ENCODE data around the gene TUT4. TPM values are rescaled to one million over a fixed set of nuclear protein-coding genes. Genes with fewer than 3 reads are reported as not detected.

TUT4 gene
- total and polyA plus RNA-seq, 2 donors (not counting 3 experiments of a cell fraction or from before 2014, with no cell fraction given), result 24.7 to 41.2 TPM

DNA sequence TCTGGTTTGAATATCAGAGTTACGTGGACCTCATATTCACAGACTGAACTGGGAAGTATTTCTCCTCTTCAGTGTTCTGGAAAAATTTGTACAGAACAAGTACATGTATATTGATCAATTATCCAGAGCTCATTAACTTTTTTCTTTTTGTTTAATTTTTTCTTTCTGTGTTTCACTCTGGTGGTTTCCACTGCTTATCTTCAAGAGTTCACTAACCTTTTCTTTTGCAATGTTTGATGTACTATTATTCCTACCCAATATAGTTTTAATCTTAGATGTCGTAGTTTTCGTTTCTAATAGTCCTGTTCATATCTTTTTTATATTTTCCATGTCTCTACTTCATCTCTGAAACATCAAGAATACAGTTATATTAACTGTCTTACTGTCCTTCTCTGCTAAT lies 46.5 kb downstream of the TUT4 start:
- no peak overlapping the region for H3K27ac ChIP-seq (ENCODE audit: insufficient read depth, low read depth, low read length)
- no peaks in the 10 kb centered on the region for H3K36me3 ChIP-seq (ENCODE audit: control insufficient read depth in 2 of 2, extremely low read depth in 1 of 2, insufficient read depth in 2 of 2, low read length in 2 of 2)
- CTCF ChIA-PET, result no interaction called here
- FAIRE-seq, result no peak
- no peak overlapping the region for H3K9ac ChIP-seq (replicated peaks; ENCODE audit: extremely low read depth, insufficient read depth, low read length)
- H2AFZ ChIP-seq (ENCODE audit: low read depth, low read length), result no peak overlapping the region
- no peaks in the 10 kb centered on the region for H4K20me1 ChIP-seq (replicated peaks; ENCODE audit: control insufficient read depth, extremely low read depth, insufficient read depth, low read length)
- H3K4me2 ChIP-seq (ENCODE audit: insufficient read depth, low read length), result no peak overlapping the region
- DNase-seq (ENCODE audit: low read depth, low spot score), result no peak
- POLR2A ChIA-PET, result interaction anchor here (0.6 kb wide), 1 partner anchor 143 kb away, joined by 3 read pairs; no protein-coding TSS in a partner anchor
- H3K4me3 ChIP-seq (replicated peaks in 1 of 3; ENCODE audit: insufficient read depth in 1 of 3, low read depth in 1 of 3, low read length in 3 of 3), result no peak overlapping the region
- intact Hi-C loops (cut with micrococcal nuclease), result no loop called here
- no TSS peak for BruUV-seq (replicated peaks)
- no peaks in the 10 kb centered on the region for H3K9me3 ChIP-seq (replicated peaks; ENCODE audit: control insufficient read depth, insufficient read depth, low read length)
- H3K9me1 ChIP-seq (replicated peaks; ENCODE audit: control insufficient read depth, extremely low read depth, insufficient read depth, low read length), result no peaks in the 10 kb centered on the region
- H3K79me2 ChIP-seq (ENCODE audit: control insufficient read depth, insufficient read depth, low read length), result no peaks in the 10 kb centered on the region
- TF ChIP-seq JUN (IDR thresholded peaks at IDR 0.05; ENCODE audit: borderline replicate concordance, insufficient read depth, insufficient read length, low read depth), result no peak
- no peak for TF ChIP-seq FOS (IDR thresholded peaks at IDR 0.05; ENCODE audit: borderline replicate concordance, insufficient read depth, low read length)
- TF ChIP-seq, protein P1, sequence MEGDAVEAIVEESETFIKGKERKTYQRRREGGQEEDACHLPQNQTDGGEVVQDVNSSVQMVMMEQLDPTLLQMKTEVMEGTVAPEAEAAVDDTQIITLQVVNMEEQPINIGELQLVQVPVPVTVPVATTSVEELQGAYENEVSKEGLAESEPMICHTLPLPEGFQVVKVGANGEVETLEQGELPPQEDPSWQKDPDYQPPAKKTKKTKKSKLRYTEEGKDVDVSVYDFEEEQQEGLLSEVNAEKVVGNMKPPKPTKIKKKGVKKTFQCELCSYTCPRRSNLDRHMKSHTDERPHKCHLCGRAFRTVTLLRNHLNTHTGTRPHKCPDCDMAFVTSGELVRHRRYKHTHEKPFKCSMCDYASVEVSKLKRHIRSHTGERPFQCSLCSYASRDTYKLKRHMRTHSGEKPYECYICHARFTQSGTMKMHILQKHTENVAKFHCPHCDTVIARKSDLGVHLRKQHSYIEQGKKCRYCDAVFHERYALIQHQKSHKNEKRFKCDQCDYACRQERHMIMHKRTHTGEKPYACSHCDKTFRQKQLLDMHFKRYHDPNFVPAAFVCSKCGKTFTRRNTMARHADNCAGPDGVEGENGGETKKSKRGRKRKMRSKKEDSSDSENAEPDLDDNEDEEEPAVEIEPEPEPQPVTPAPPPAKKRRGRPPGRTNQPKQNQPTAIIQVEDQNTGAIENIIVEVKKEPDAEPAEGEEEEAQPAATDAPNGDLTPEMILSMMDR (IDR thresholded peaks at IDR 0.05; ENCODE audit: extremely low read depth in 1 of 2, insufficient read depth in 1 of 2, low read depth in 1 of 2, low read length in 2 of 2), result no peak
- TF ChIP-seq, protein P2, sequence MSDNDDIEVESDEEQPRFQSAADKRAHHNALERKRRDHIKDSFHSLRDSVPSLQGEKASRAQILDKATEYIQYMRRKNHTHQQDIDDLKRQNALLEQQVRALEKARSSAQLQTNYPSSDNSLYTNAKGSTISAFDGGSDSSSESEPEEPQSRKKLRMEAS (IDR thresholded peaks at IDR 0.05; ENCODE audit: insufficient read depth, insufficient read length), result no peak
- no peak for TF ChIP-seq EZH2 (IDR thresholded peaks at IDR 0.05; ENCODE audit: borderline replicate concordance, low read depth, low read length, severe bottlenecking)
- no peak for TF ChIP-seq GATA2 (IDR thresholded peaks at IDR 0.05; ENCODE audit: insufficient read depth, insufficient read length, low read depth, low read length)
- no peak for TF ChIP-seq POLR2A (IDR thresholded peaks at IDR 0.05; ENCODE audit: low read depth, low read length)
- no peak for TF ChIP-seq POLR2AphosphoS5 (IDR thresholded peaks at IDR 0.05; ENCODE audit: insufficient read depth, low read depth, low read length)
- no peak for TF ChIP-seq MYC (IDR thresholded peaks at IDR 0.05; ENCODE audit: low read depth, low read length)
- dilution Hi-C loops (cut with MboI; ENCODE audit: extremely low pct_ligation_motif_present, low sequenced_read_pairs), result no loop called here
- no peaks in the 10 kb centered on the region for H3K4me1 ChIP-seq (ENCODE audit: control insufficient read depth, extremely low read depth, insufficient read depth, low read length)
- H3K27me3 ChIP-seq (ENCODE audit: control insufficient read depth in 2 of 2, insufficient read depth in 2 of 2, low read length in 2 of 2), result no peaks in the 10 kb centered on the region

All from endothelial cell of umbilical vein (primary cell).